Stomach (tissue), 4 donors: ENCODE measurements around the gene RNF213.

Experiments
- POLR2A ChIP-seq, 4 donors: fragments of 450-650 bp; IDR thresholded peaks; one replicate each; pipeline ENCODE4 v1.6.1; 2016; ENCODE audit warnings: antibody characterized with exemption in 4 of 4, control low read depth in 2 of 4, mild to moderate bottlenecking in 1 of 4, moderate library complexity in 1 of 4
- POLR2AphosphoS5 ChIP-seq, 3 donors: sonication (generic); formaldehyde crosslinking; IDR thresholded peaks; one replicate each; pipeline ENCODE4 v1.6.1; 2016; ENCODE audit warnings: antibody characterized with exemption in 3 of 3
- TF ChIP-seq, protein P1 (sequence below), 7 experiments: fragments of 450-650 bp in 4 of 7; fragments of 200-600 bp in 3 of 7; sonication (generic) in 3 of 7; IDR thresholded peaks; one replicate each; pipeline ENCODE4 v1.5.1; 2016 to 2019; ENCODE audit warnings: antibody characterized with exemption in 7 of 7, control low read depth in 2 of 7, mild to moderate bottlenecking in 1 of 7

DNA sequence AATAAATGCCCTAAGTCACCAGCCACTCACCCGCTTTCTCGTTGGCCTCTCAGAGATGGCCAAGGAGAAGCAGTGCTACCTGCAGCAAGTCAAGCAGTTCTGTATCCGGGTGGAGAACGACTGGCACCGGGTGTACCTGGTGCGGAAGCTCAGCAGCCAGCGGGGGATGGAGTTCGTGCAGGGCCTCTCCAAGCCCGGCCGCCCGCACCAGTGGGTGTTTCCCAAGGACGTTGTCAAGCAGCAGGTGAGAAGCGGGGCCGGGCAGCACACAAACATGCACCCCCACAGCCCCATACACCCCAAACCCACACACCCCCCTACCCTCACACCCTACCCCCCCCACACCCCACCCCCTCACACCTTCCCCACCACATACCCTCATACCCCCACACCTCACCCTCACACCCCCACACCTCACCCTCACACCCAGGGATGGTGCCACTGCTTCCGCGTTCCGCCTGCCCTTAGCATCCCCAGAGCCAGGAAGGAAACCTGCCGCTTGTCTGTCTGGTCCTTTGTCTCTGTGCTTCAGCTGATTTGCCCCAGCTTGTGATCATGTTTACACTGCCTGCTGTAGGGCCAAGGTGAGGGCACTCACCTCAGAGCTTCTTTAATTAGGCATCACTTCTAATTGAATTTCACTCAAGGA, 112.4 kb downstream of the RNF213 start:
- TF ChIP-seq POLR2A (IDR thresholded peaks at IDR 0.05) (no peak), POLR2AphosphoS5 (IDR thresholded peaks at IDR 0.05) (no peak)
- TF ChIP-seq, protein P1, sequence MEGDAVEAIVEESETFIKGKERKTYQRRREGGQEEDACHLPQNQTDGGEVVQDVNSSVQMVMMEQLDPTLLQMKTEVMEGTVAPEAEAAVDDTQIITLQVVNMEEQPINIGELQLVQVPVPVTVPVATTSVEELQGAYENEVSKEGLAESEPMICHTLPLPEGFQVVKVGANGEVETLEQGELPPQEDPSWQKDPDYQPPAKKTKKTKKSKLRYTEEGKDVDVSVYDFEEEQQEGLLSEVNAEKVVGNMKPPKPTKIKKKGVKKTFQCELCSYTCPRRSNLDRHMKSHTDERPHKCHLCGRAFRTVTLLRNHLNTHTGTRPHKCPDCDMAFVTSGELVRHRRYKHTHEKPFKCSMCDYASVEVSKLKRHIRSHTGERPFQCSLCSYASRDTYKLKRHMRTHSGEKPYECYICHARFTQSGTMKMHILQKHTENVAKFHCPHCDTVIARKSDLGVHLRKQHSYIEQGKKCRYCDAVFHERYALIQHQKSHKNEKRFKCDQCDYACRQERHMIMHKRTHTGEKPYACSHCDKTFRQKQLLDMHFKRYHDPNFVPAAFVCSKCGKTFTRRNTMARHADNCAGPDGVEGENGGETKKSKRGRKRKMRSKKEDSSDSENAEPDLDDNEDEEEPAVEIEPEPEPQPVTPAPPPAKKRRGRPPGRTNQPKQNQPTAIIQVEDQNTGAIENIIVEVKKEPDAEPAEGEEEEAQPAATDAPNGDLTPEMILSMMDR (IDR thresholded peaks at IDR 0.05), result no peak
